IMR-90 (cell line): ENCODE data around the gene PLEKHD1. TPM values are rescaled to one million over a fixed set of nuclear protein-coding genes. Genes with fewer than 3 reads are reported as not detected.

ENCODE experiments used
- ATAC-seq: fragments of 200-7000 bp; cut with Tn5 transposase; 2 replicates; pipeline ENCODE4 v1.9.1; 2020; ENCODE audit warnings: low read depth, mild to moderate bottlenecking, moderate library complexity
- BruUV-seq: library from RNA; stranded (reverse); fragments of 400-500 nt; replicated peaks from 2 replicates; lab custom pipeline; 2021; lab: Mats Ljungman, UMichigan
- CTCF ChIA-PET: fragments of 300-600 bp; formaldehyde crosslinking; extraction: SDS; loops from one replicate; lab custom pipeline; 2021; ENCODE audit warnings: antibody characterized with exemption; lab: Yijun Ruan, JAX
- POLR2A ChIA-PET: fragments of 300-600 bp; sonication (Branson Sonifier 250); formaldehyde crosslinking; loops from one replicate; lab custom pipeline; 2022; ENCODE audit warnings: antibody characterized with exemption; ENCODE audit not compliant: unreplicated experiment; lab: Charles Lee
- DNase-seq: peaks from one replicate; pipeline ENCODE4 v3.0.0; 2013
- H2AFZ ChIP-seq: replicated peaks from 2 replicates; pipeline ENCODE3; 2013; ENCODE audit warnings: low read length, mild to moderate bottlenecking; ENCODE audit not compliant: poor library complexity
- H2AK5ac ChIP-seq: 2 replicates; pipeline ENCODE4 v1.6.1; 2013; ENCODE audit warnings: low read depth, low read length, inconsistent platforms
- H2AK9ac ChIP-seq: replicated peaks from 2 replicates; pipeline ENCODE3; 2013; ENCODE audit warnings: mild to moderate bottlenecking, low read depth, low read length, moderate library complexity; ENCODE audit not compliant: poor library complexity
- H2BK120ac ChIP-seq: 2 replicates; pipeline ENCODE4 v1.6.1; 2013; ENCODE audit warnings: low read depth, low read length, inconsistent platforms
- H2BK15ac ChIP-seq: 3 replicates; pipeline ENCODE4 v1.6.1; 2013; ENCODE audit warnings: low read depth, low read length, inconsistent platforms
- H2BK20ac ChIP-seq: 2 replicates; pipeline ENCODE4 v1.6.1; 2013; ENCODE audit warnings: low read depth, mild to moderate bottlenecking, inconsistent platforms, low read length, moderate library complexity
- H2BK5ac ChIP-seq: 2 replicates; pipeline ENCODE4 v1.6.1; 2013; ENCODE audit warnings: mild to moderate bottlenecking, low read depth, low read length, inconsistent platforms; ENCODE audit not compliant: poor library complexity, severe bottlenecking
- H3K14ac ChIP-seq: replicated peaks from 2 replicates; pipeline ENCODE4 v1.6.1; 2013; ENCODE audit warnings: low read depth, low read length, inconsistent platforms
- H3K18ac ChIP-seq: 2 replicates; pipeline ENCODE4 v1.6.1; 2013; ENCODE audit warnings: low read depth, low read length, control low read depth
- H3K23ac ChIP-seq: 2 replicates; pipeline ENCODE4 v1.6.1; 2013; ENCODE audit warnings: low read depth, low read length, inconsistent platforms
- H3K27ac ChIP-seq: 2 replicates; pipeline ENCODE4 v1.5.1; 2013; ENCODE audit warnings: mild to moderate bottlenecking, control low read depth, low read length; ENCODE audit not compliant: insufficient read depth
- H3K27me3 ChIP-seq: 2 replicates; pipeline ENCODE4 v1.6.1; 2013; ENCODE audit warnings: low read length; ENCODE audit not compliant: control insufficient read depth, insufficient read depth
- H3K36me3 ChIP-seq: 2 replicates; pipeline ENCODE4 v1.6.1; 2013; ENCODE audit warnings: low read length, mixed read lengths; ENCODE audit not compliant: control insufficient read depth, insufficient read depth
- H3K4ac ChIP-seq: 2 replicates; pipeline ENCODE4 v1.6.1; 2013; ENCODE audit warnings: low read depth, low read length, inconsistent platforms
- H3K4me1 ChIP-seq: 2 replicates; pipeline ENCODE4 v1.6.1; 2013; ENCODE audit warnings: low read length, mixed read lengths; ENCODE audit not compliant: control insufficient read depth, insufficient read depth
- H3K4me2 ChIP-seq: 2 replicates; pipeline ENCODE4 v1.6.1; 2013; ENCODE audit warnings: low read depth, mild to moderate bottlenecking, control low read depth, low read length, moderate library complexity
- H3K4me3 ChIP-seq: 2 replicates; pipeline ENCODE4 v1.5.1; 2013; ENCODE audit warnings: low read depth, mild to moderate bottlenecking, control low read depth, low read length, moderate library complexity; ENCODE audit not compliant: insufficient read depth
- H3K56ac ChIP-seq: 2 replicates; pipeline ENCODE4 v1.6.1; 2013; ENCODE audit warnings: low read length, inconsistent platforms; ENCODE audit not compliant: insufficient read depth; ENCODE audit errors: extremely low read depth
- H3K79me1 ChIP-seq, 2 experiments: 2 replicates each; pipeline ENCODE4 v1.6.1; 2013; ENCODE audit warnings: low read length in 2 of 2, inconsistent platforms in 1 of 2, low read depth in 1 of 2
- H3K9ac ChIP-seq: 2 replicates; pipeline ENCODE4 v1.6.1; 2013; ENCODE audit warnings: low read depth, low read length, control low read depth
- H3K9me1 ChIP-seq: 2 replicates; pipeline ENCODE4 v1.6.1; 2013; ENCODE audit warnings: low read length, inconsistent platforms; ENCODE audit not compliant: insufficient read depth
- H3K9me3 ChIP-seq: 2 replicates; pipeline ENCODE4 v1.6.1; 2013; ENCODE audit warnings: low read length; ENCODE audit not compliant: control insufficient read depth, insufficient read depth
- H4K20me1 ChIP-seq: 2 replicates; pipeline ENCODE4 v1.6.1; 2013; ENCODE audit warnings: low read length, inconsistent platforms; ENCODE audit not compliant: insufficient read depth
- H4K5ac ChIP-seq: 2 replicates; pipeline ENCODE4 v1.6.1; 2013; ENCODE audit warnings: mild to moderate bottlenecking, low read depth, low read length, control low read depth
- H4K8ac ChIP-seq, 2 experiments: 2 replicates each; pipeline ENCODE4 v1.6.1; 2013; ENCODE audit warnings: low read depth in 2 of 2, low read length in 2 of 2, control low read depth in 1 of 2, inconsistent platforms in 1 of 2
- H4K91ac ChIP-seq: 2 replicates; pipeline ENCODE4 v1.6.1; 2013; ENCODE audit warnings: low read depth, low read length, inconsistent platforms; ENCODE audit not compliant: insufficient read depth
- CHD1 ChIP-seq: IDR thresholded peaks from 2 replicates; pipeline ENCODE4 v1.6.1; 2012; ENCODE audit warnings: low read depth, low read length, improper control_type of control experiment
- FOS ChIP-seq: fragments of 150-350 bp; IDR thresholded peaks from 2 replicates; pipeline ENCODE4 v1.6.1; 2016; ENCODE audit warnings: low read depth, low read length
- MAFK ChIP-seq: IDR thresholded peaks from 2 replicates; pipeline ENCODE4 v1.6.1; 2012; ENCODE audit warnings: low read depth, low read length, improper control_type of control experiment
- MXI1 ChIP-seq: IDR thresholded peaks from 2 replicates; pipeline ENCODE4 v1.6.1; 2012; ENCODE audit warnings: low read depth, mild to moderate bottlenecking, low read length, moderate library complexity, borderline replicate concordance
- POLR2A ChIP-seq: IDR thresholded peaks from 2 replicates; pipeline ENCODE4 v1.6.1; 2012; ENCODE audit warnings: mild to moderate bottlenecking, low read depth, low read length
- RAD21 ChIP-seq: IDR thresholded peaks from 2 replicates; pipeline ENCODE4 v1.6.1; 2012; ENCODE audit warnings: low read length, improper control_type of control experiment
- RCOR1 ChIP-seq: IDR thresholded peaks from 2 replicates; pipeline ENCODE4 v1.6.1; 2012; ENCODE audit warnings: mild to moderate bottlenecking, low read length, improper control_type of control experiment; ENCODE audit not compliant: insufficient replicate concordance
- RFX5 ChIP-seq: IDR thresholded peaks from 2 replicates; pipeline ENCODE4 v1.8.0; 2012; ENCODE audit warnings: low read depth, mild to moderate bottlenecking, low read length, moderate library complexity
- WGBS, 2 experiments: methylation state at CpG; one replicate each; pipeline versions ENCODE4 v1.1.5 to v1.1.7; 2013; ENCODE audit warnings: missing lambda C conversion rate in 2 of 2; ENCODE audit not compliant: insufficient read length in 1 of 2; ENCODE audit errors: extremely low coverage in 2 of 2; 5-methylcytosine and 5-hydroxymethylcytosine counted together
- dilution Hi-C: fragments of 300-500 bp; cut with HindIII; formaldehyde crosslinking; loops from one replicate; pipeline ENCODE4 v1.14.3; 2018; ENCODE audit warnings: low sequenced_read_pairs; ENCODE audit not compliant: unreplicated experiment
- in situ Hi-C: fragments of 300-500 bp; cut with MboI; formaldehyde crosslinking; loops from 3 replicates; pipeline ENCODE4 v1.14.3; 2019; ENCODE audit warnings: low sequenced_read_pairs, inconsistent platforms, mixed read lengths
- intact Hi-C: fragments of 100-400 bp; cut with micrococcal nuclease; formaldehyde crosslinking; loops from 2 replicates; pipeline ENCODE4 v1.10.0; 2022
- polyA plus RNA-seq, 3 experiments: library from polyadenylated mRNA; depleted of rRNA; stranded (reverse); fragments of >200 nt; gene quantifications; 2 replicates each; pipeline ENCODE4 v1.2.3, GENCODE V29; 2012; ENCODE audit warnings: low replicate concordance in 1 of 3
- total RNA-seq: library from RNA; depleted of rRNA; stranded (reverse); fragments of >200 nt; gene quantifications from 2 replicates; pipeline ENCODE4 v1.2.3, GENCODE V29; 2012
- TF ChIP-seq, protein P1 (sequence below): fragments of 150-350 bp; IDR thresholded peaks from 2 replicates; pipeline ENCODE4 v1.6.1; 2016; ENCODE audit warnings: low read depth, mild to moderate bottlenecking, low read length, moderate library complexity, borderline replicate concordance

PLEKHD1 gene
- total and polyA plus RNA-seq, 2 of the 4 experiments (the other 2 are of a cell fraction), result under 0.01 TPM; not detected in 1

DNA sequence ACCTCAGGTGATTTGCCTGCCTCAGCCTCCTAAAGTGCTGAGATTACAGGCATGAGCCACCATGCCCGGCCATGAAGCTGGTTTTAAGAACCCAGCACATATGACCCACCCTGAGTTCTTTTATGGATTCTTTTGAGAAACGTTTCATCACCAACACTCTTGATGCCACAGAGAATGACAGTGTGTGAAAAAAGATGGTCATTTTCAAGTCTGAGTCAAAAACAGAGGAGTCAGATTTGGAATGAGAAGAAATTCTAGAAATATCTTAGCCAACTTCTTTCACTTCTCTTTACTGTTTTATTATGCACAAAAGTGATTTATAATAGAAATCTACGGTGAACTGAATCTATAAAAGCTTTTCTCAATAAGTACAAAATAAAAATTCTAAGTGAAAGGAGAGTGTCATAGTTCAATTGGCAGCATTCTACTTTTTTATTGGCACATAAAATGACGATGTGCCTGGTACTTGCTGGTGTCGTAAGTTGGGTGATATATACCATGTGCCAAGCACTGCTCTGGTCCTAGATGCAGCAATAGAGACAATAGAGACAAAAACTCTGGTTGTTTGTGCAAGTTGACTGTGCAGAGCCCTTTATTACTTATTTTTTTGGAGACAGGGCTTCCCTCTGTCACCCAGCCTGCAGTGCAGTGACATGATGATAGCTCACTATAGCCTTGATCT, 56.3 kb downstream of the PLEKHD1 start:
- dilution Hi-C loops, result no loop called here

More for the DNA sequence above, 56.3 kb downstream of the PLEKHD1 start:
- no peak overlapping the region for H3K56ac ChIP-seq
- in situ Hi-C loops (no loop called here), intact Hi-C loops (no loop called here)
- no peak overlapping the region for H2BK20ac ChIP-seq
- TF ChIP-seq MXI1 (no peak), POLR2A (no peak), MAFK (no peak), CHD1 (no peak), RCOR1 (no peak), RAD21 (no peak), RFX5 (no peak), FOS (no peak)
- TF ChIP-seq, protein P1, sequence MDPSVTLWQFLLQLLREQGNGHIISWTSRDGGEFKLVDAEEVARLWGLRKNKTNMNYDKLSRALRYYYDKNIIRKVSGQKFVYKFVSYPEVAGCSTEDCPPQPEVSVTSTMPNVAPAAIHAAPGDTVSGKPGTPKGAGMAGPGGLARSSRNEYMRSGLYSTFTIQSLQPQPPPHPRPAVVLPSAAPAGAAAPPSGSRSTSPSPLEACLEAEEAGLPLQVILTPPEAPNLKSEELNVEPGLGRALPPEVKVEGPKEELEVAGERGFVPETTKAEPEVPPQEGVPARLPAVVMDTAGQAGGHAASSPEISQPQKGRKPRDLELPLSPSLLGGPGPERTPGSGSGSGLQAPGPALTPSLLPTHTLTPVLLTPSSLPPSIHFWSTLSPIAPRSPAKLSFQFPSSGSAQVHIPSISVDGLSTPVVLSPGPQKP, result no peak
- no peak overlapping the region for H2BK5ac ChIP-seq
- DNase-seq (no peak), ATAC-seq (no peak)
- no peak overlapping the region for H2AFZ ChIP-seq
- no peaks in the 10 kb centered on the region for H3K79me1 ChIP-seq
- no peak overlapping the region for H2AK5ac ChIP-seq
- no peak overlapping the region for H3K23ac ChIP-seq
- no peak overlapping the region for H2BK120ac ChIP-seq
- no peaks in the 10 kb centered on the region for H4K20me1 ChIP-seq
- peaks cover 22% of the 10 kb centered on the region for H3K27me3 ChIP-seq
- no peaks in the 10 kb centered on the region for H3K36me3 ChIP-seq
- WGBS, 2 experiments, result 50% methylated on average over 2 of the region's 5 CpGs; no CpG with 5 or more reads in 1 of the 2 experiments
- no peak overlapping the region for H3K4me2 ChIP-seq
- no peak overlapping the region for H3K27ac ChIP-seq
- H3K9me3 ChIP-seq, result peaks cover 5% of the 10 kb centered on the region; the same call in 1 of the 2 replicates
- H3K14ac ChIP-seq, result no peak overlapping the region
- BruUV-seq, result no TSS peak
- H4K8ac ChIP-seq, result no peak overlapping the region
- no peak overlapping the region for H4K5ac ChIP-seq
- H2AK9ac ChIP-seq, result no peak overlapping the region
- no peak overlapping the region for H3K4ac ChIP-seq
- H4K91ac ChIP-seq, result no peak overlapping the region
- H2BK15ac ChIP-seq, result no peak overlapping the region
- no peak overlapping the region for H3K9ac ChIP-seq
- no peak overlapping the region for H3K4me3 ChIP-seq
- CTCF ChIA-PET, result no interaction called here
- POLR2A ChIA-PET, result interaction anchor here (0.6 kb wide), 1 partner anchor 23 kb away, joined by 3 read pairs; no protein-coding TSS in a partner anchor
- H3K4me1 ChIP-seq, result no peaks in the 10 kb centered on the region
- no peaks in the 10 kb centered on the region for H3K9me1 ChIP-seq
- no peak overlapping the region for H3K18ac ChIP-seq
